ENCODE data around the gene CRYBA1. TPM values are rescaled to one million over a fixed set of nuclear protein-coding genes. Genes with fewer than 3 reads are reported as not detected.

CRYBA1 gene
- total and polyA plus RNA-seq, 2 of the 8 experiments (the other 6 are each of a cell fraction or from before 2014, with no cell fraction given) = not detected

- Histone ChIP-seq H2AFZ (ENCODE audit: low read length) (no peak overlapping the region), H4K5ac (ENCODE audit: insufficient read length, low read depth, low read length) (no peak overlapping the region), H2BK20ac (ENCODE audit: low read length) (no peak overlapping the region), H2BK15ac (ENCODE audit: low read length) (no peak overlapping the region), H3K36me3 (ENCODE audit: control insufficient read depth in 2 of 4, insufficient read depth in 4 of 4, low read length in 3 of 4) (no peaks in the 10 kb centered on the region), H3K9ac (replicated peaks in 1 of 4; ENCODE audit: extremely low read depth in 1 of 4, low read depth in 3 of 4, low read length in 3 of 4) (no peak overlapping the region), H3K18ac (ENCODE audit: extremely low read depth, low read length) (no peak overlapping the region), H3K79me1 (ENCODE audit: low read depth, low read length) (no peaks in the 10 kb centered on the region), H3K14ac (ENCODE audit: insufficient read length) (no peak overlapping the region), H3K79me2 (ENCODE audit: control insufficient read depth in 1 of 2, insufficient read depth in 2 of 2, low read length in 2 of 2) (no peaks in the 10 kb centered on the region), H4K20me1 (replicated peaks in 1 of 2; ENCODE audit: control insufficient read depth in 1 of 2, insufficient read depth in 2 of 2, low read length in 2 of 2) (no peaks in the 10 kb centered on the region), H3K4me3 (ENCODE audit: extremely low read depth in 1 of 4, insufficient read depth in 2 of 4, low read depth in 3 of 4, low read length in 4 of 4) (no peak overlapping the region), H3K23ac (ENCODE audit: insufficient read length) (no peak overlapping the region), H2BK5ac (ENCODE audit: low read depth, low read length) (no peak overlapping the region), H3K4me1 (replicated peaks in 1 of 4; ENCODE audit: control insufficient read depth in 3 of 4, insufficient read depth in 4 of 4, low read length in 3 of 4) (no peaks in the 10 kb centered on the region), H3K4ac (replicated peaks; ENCODE audit: insufficient read length, low read depth, low read length) (no peak overlapping the region), H3K4me2 (ENCODE audit: insufficient read depth in 1 of 2, low read depth in 2 of 2, low read length in 2 of 2) (no peak overlapping the region), H2AK5ac (ENCODE audit: low read depth, low read length) (no peak overlapping the region), H3K27ac (ENCODE audit: low read depth, low read length) (no peak overlapping the region), H3K9me3 (ENCODE audit: insufficient read depth in 2 of 2, low read depth in 1 of 2, low read length in 1 of 2) (no peaks in the 10 kb centered on the region), H4K8ac (ENCODE audit: extremely low read depth, insufficient read depth, low read length) (no peak overlapping the region), H3K23me2 (ENCODE audit: low read depth, low read length) (no peaks in the 10 kb centered on the region; the same call in 1 of the 2 replicates), H4K91ac (replicated peaks; ENCODE audit: insufficient read length, low read length) (no peak overlapping the region), H2BK120ac (replicated peaks; ENCODE audit: low read depth, low read length) (no peak overlapping the region), H3K56ac (replicated peaks; ENCODE audit: insufficient read length, low read depth, low read length) (no peak overlapping the region), H3K27me3 (replicated peaks in 1 of 4; ENCODE audit: control insufficient read depth in 3 of 4, extremely low read depth in 1 of 4, insufficient read depth in 3 of 4, low read length in 3 of 4) (no peaks in the 10 kb centered on the region), H2BK12ac (ENCODE audit: low read depth, low read length) (no peak overlapping the region)
- ChIA-PET CTCF (ENCODE audit: partially characterized antibody) (interaction anchor here (1.1 to 18.3 kb wide), 8 partner anchors 27 to 99 kb away, joined by 3 to 333 read pairs (median 5); no protein-coding TSS in a partner anchor), POLR2A (ENCODE audit: partially characterized antibody) (interaction anchor here (0.8 kb wide), 1 partner anchor 98 kb away, joined by 3 read pairs; no protein-coding TSS in a partner anchor)
- DNase-seq (ENCODE audit: low read depth in 1 of 2, low spot score in 2 of 2) = no peak
- no peak for FAIRE-seq
- 92% methylated on average over 4 of the region's 4 CpGs; no CpG with 5 or more reads in 1 of the 2 experiments for WGBS, 2 experiments (ENCODE audit: extremely low coverage in 1 of 2, insufficient coverage in 1 of 2, insufficient read length in 1 of 2, insufficient replicate concordance in 2 of 2, low coverage in 1 of 2, low lambda C conversion rate in 2 of 2, missing lambda C conversion rate in 1 of 2)
- TF ChIP-seq RAD21 (IDR thresholded peaks at IDR 0.05 in 1 of 2, conservative IDR thresholded peaks at IDR 0.05 in 1 of 2; ENCODE audit: low read depth in 2 of 2, low read length in 2 of 2) = no peak
Measured at GRCh38 chr17:29215717-29216116, 30.9 kb upstream of the CRYBA1 start.
